ENCODE results near the gene FANCI.
"Not testable (repeated sequence)": the region's sequence is repeated elsewhere in the genome, so short reads cannot be mapped to it uniquely, and the experiment has no call there.

GRCh38 chr15:89277281-89277680 lies 33.5 kb downstream of the FANCI start:
- TF ChIP-seq CTCF, POLR2AphosphoS5 (IDR thresholded peaks at IDR 0.05): not testable (repeated sequence)
